SKM-1 treated with dmso at 0.1 percent for 144 hours (cell line): ENCODE results near the gene ATAD2B.
A peak's percentile ranks its signal among the peaks of the same experiment; 100 is the strongest.
"Not testable (repeated sequence)": the region's sequence is repeated elsewhere in the genome, so short reads cannot be mapped to it uniquely, and the experiment has no call there.

Experiments used
- DNase-seq: peaks from one replicate; lab custom pipeline; 2025; ENCODE audit not compliant: unreplicated experiment; lab: John Stamatoyannopoulos, UW

The ATAD2B gene

GRCh38 chr2:23751747-23752265 lies 175.1 kb downstream of the ATAD2B start:
- DNase-seq, result no peak

- DNase-seq, result no peak
Measured at GRCh38 chr2:23746141-23746863, 180.6 kb downstream of the ATAD2B start.

- no peak for DNase-seq
Measured at GRCh38 chr2:23745726-23746105, 181.2 kb downstream of the ATAD2B start.

GRCh38 chr2:23745068-23745725 lies 181.7 kb downstream of the ATAD2B start:
- no peak for DNase-seq

GRCh38 chr2:23736783-23737182 lies 190.1 kb downstream of the ATAD2B start:
- DNase-seq, result not testable (repeated sequence)

GRCh38 chr2:23734416-23734815 lies 192.5 kb downstream of the ATAD2B start:
- DNase-seq, result no peak

GRCh38 chr2:23723029-23723428 lies 203.9 kb downstream of the ATAD2B start:
- DNase-seq, result not testable (repeated sequence)

GRCh38 chr2:23722255-23722654 lies 204.7 kb downstream of the ATAD2B start:
- DNase-seq, result no peak

- no peak for DNase-seq
Measured at GRCh38 chr2:23721454-23721826, 205.5 kb downstream of the ATAD2B start.

GRCh38 chr2:23720705-23721453 lies 206.0 kb downstream of the ATAD2B start:
- no peak for DNase-seq

- DNase-seq, result no peak
Measured at GRCh38 chr2:23719716-23720115, 207.2 kb downstream of the ATAD2B start.

- DNase-seq, result no peak
Measured at GRCh38 chr2:23718931-23719700, 207.8 kb downstream of the ATAD2B start.

- DNase-seq, result peak; percentile 63
Measured at GRCh38 chr2:23713351-23713750, 213.6 kb downstream of the ATAD2B start.

- no peak for DNase-seq
Measured at GRCh38 chr2:23712756-23713151, 214.2 kb downstream of the ATAD2B start.

- no peak for DNase-seq
Measured at GRCh38 chr2:23711979-23712755, 214.8 kb downstream of the ATAD2B start.

GRCh38 chr2:23709311-23709710 lies 217.6 kb downstream of the ATAD2B start:
- DNase-seq, result no peak

- DNase-seq, result no peak
Measured at GRCh38 chr2:23708771-23709170, 218.2 kb downstream of the ATAD2B start.

GRCh38 chr2:23707096-23707495 lies 219.8 kb downstream of the ATAD2B start:
- no peak for DNase-seq

GRCh38 chr2:23706613-23707078 lies 220.3 kb downstream of the ATAD2B start:
- DNase-seq, result no peak
